ENCODE data around the gene GRK6.
A peak's percentile ranks its signal among the peaks of the same experiment; 100 is the strongest.

GRK6 gene

GRCh38 chr5:177459357-177459756 lies 32.9 kb downstream of the GRK6 start:
- DNase-seq (ENCODE audit: low read depth in 2 of 2): no peak
- H3K4me3 ChIP-seq (replicated peaks in 1 of 2; ENCODE audit: low read depth in 2 of 2, low read length in 2 of 2): no peak overlapping the region
- no peak for TF ChIP-seq CTCF (IDR thresholded peaks at IDR 0.05; ENCODE audit: low read depth, low read length)

GRCh38 chr5:177459819-177460628 lies 33.5 kb downstream of the GRK6 start:
- H3K4me3 ChIP-seq (replicated peaks in 1 of 2; ENCODE audit: low read depth in 2 of 2, low read length in 2 of 2): no peak overlapping the region
- DNase-seq (ENCODE audit: low read depth in 2 of 2): no peak
- no peak for TF ChIP-seq CTCF (IDR thresholded peaks at IDR 0.05; ENCODE audit: low read depth, low read length)

- peak in 1 of 2 donors; percentile 25 for DNase-seq (ENCODE audit: low read depth in 2 of 2)
- no peak for TF ChIP-seq CTCF (IDR thresholded peaks at IDR 0.05; ENCODE audit: low read depth, low read length)
- H3K4me3 ChIP-seq (replicated peaks in 1 of 2; ENCODE audit: low read depth in 2 of 2, low read length in 2 of 2): no peak overlapping the region
These were observed 35.7 kb downstream of the GRK6 start for GRCh38 chr5:177462021-177462670.

GRCh38 chr5:177465044-177465443 lies 38.6 kb downstream of the GRK6 start:
- no peak for DNase-seq (ENCODE audit: low read depth in 2 of 2)
- no peak overlapping the region for H3K4me3 ChIP-seq (replicated peaks in 1 of 2; ENCODE audit: low read depth in 2 of 2, low read length in 2 of 2)
- no peak for TF ChIP-seq CTCF (IDR thresholded peaks at IDR 0.05; ENCODE audit: low read depth, low read length)

GRCh38 chr5:177466861-177467260 lies 40.4 kb downstream of the GRK6 start:
- no peak for DNase-seq (ENCODE audit: low read depth in 2 of 2)
- H3K4me3 ChIP-seq (replicated peaks in 1 of 2; ENCODE audit: low read depth in 2 of 2, low read length in 2 of 2): no peak overlapping the region
- TF ChIP-seq CTCF (IDR thresholded peaks at IDR 0.05; ENCODE audit: low read depth, low read length): no peak

GRCh38 chr5:177467436-177467835 lies 41.0 kb downstream of the GRK6 start:
- no peak for TF ChIP-seq CTCF (IDR thresholded peaks at IDR 0.05; ENCODE audit: low read depth, low read length)
- H3K4me3 ChIP-seq (replicated peaks in 1 of 2; ENCODE audit: low read depth in 2 of 2, low read length in 2 of 2): no peak overlapping the region
- DNase-seq (ENCODE audit: low read depth in 2 of 2): no peak

Data from cardiac fibroblast (primary cell).